KG1 (cell line): Measurements from ENCODE around the gene SLC39A11.
"Not testable (repeated sequence)": the region's sequence is repeated elsewhere in the genome, so short reads cannot be mapped to it uniquely, and the experiment has no call there.

Experiments used
- DNase-seq: peaks from one replicate; lab custom pipeline; 2025; lab: John Stamatoyannopoulos, UW

Gene SLC39A11

GRCh38 chr17:72713701-72714100 lies 378.8 kb downstream of the SLC39A11 start:
- DNase-seq = no peak

GRCh38 chr17:72711521-72712310 lies 380.8 kb downstream of the SLC39A11 start:
- no peak for DNase-seq

DNA sequence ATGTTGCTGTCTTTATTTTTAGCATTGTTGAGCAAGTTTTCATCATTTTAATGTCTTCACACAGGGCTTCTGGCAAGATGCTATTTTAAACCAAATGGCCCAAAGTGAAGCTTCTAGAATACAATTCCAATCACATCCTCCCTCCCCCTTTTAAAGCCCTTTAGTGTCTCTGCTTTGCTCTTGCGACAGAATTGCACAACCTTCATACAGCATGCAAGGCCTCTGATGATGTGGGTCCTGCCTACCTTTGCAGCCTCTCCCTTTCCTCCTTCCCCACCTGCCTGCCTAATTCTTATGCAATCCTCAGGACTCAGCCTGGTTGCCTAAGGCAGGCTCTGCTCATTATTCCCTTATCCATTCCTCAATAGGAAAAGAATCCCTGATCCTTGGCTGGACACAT lies 381.7 kb downstream of the SLC39A11 start:
- DNase-seq = no peak

DNA sequence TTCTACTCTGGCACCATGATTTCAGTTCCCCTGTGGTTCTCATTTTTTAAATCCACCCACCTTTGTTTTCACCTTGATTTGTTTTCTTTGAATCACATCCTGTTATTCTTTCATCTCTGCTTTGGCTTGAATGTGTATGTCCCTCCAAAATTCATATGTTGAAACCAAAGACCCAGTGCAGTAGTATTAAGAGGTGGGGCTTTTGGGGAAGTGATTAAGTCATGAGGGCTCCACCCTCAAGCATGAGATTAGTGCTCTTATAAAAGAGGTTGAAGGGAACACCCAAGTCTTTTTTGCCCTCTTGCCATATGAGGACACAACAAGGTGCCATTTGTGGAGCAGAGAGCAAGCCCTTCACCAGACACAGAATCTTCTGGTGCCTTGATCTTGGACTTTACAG lies 382.3 kb downstream of the SLC39A11 start:
- no peak for DNase-seq

DNA sequence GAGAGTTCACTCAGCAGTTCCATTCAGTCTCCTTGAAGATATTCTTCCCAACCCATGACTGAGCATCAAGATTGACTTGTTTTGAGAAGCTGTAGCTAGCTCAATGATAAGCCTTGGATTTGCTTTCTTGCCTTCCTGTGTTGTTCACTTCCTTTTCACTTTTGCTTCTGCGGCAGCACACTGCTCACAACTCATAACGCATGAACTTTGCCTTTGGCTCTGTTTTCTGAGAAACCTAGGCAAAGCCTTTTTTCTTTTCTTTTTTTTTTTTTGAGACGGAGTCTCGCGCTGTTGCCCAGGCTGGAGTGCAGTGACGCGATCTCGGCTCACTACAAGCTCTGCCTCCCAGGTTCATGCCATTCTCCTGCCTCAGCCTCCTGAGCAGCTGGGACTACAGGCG lies 383.8 kb downstream of the SLC39A11 start:
- not testable (repeated sequence) for DNase-seq

GRCh38 chr17:72707881-72708280 lies 384.6 kb downstream of the SLC39A11 start:
- no peak for DNase-seq

DNA sequence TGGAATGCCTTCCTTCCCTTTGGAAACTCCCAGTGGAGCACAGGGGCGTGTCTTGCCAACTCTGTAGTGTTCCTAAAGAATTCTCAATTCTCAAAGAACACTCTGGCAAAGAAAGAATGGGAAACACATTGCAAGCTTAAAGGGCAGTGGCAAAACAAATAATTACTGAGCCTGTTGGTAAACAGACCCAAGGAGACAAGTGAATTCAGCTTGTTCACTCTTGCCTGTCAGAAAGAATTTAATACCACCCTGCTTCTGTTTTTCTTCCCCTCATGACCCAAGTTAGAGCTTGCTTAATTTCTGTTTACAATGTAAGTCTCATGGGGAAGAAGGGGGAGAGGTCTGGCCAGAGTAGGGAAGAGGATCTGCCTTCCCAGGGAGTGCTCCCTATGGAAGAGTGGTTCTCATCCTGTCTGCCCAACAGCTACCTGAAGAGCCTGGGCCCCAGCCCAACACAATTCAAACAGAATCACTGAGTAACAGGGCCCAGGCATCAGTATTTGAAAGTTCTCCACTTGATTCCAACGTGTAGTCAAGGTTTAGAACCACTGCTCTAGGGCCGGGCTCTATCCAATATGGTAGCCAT lies 386.0 kb downstream of the SLC39A11 start:
- no peak for DNase-seq

- no peak for DNase-seq
Observed at GRCh38 chr17:72705905-72706395, 386.5 kb downstream of the SLC39A11 start.

DNA sequence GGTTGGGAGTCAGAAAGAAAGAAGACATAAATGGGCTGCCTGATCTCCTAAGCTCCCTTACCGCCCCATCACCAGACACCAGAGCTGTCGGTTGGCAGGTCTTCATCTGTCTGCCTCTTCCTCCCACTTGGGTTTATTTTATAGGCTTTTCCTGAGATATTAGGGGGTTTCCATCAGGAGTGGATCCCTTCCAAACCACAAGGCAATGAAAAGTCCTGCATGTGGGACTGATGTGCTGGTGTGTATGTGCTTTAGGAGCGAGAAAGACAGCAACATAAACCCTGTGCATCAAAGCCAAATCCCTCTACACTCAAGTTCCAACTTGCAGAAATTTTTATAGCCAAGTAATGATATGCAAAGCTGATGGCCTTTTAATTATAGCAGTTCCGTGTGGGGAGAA lies 389.5 kb downstream of the SLC39A11 start:
- DNase-seq = no peak

DNA sequence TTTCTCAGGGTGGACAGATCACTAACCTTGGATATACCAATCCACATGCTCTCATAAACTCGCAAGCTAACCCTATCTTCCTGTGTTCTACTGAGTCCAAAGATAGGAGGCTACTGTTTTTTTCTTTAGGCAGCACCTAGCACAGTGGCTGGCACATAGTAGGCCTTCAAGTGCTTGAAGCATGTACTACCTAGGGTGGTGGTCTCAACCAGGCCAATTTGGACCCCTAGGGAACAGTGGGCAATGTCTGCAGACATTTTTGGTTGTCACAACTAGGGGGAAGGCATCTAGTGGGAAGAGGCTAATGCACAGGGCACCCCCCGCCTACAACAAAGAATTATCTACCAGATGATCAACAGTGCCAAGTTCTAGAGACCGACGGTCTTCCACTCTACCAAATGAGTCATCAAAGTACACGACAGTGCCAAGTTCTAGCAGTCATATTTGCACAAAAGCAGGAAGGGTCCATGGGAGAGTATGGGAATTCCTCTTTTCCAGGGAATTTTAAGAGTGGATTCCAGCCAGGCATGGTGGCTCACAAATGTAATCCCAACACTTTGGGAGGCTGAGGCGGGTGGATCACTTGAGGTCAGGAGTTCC lies 390.3 kb downstream of the SLC39A11 start:
- no peak for DNase-seq

GRCh38 chr17:72700226-72700625 lies 392.3 kb downstream of the SLC39A11 start:
- no peak for DNase-seq

- DNase-seq = no peak
Observed at GRCh38 chr17:72699545-72699944, 392.9 kb downstream of the SLC39A11 start.

- DNase-seq = no peak
Observed at GRCh38 chr17:72697602-72698146, 394.8 kb downstream of the SLC39A11 start.

GRCh38 chr17:72696721-72697120 lies 395.8 kb downstream of the SLC39A11 start:
- DNase-seq = no peak

GRCh38 chr17:72696156-72696555 lies 396.3 kb downstream of the SLC39A11 start:
- DNase-seq = no peak

- DNase-seq = no peak
Observed at GRCh38 chr17:72693956-72694355, 398.5 kb downstream of the SLC39A11 start.

GRCh38 chr17:72693151-72693878 lies 399.2 kb downstream of the SLC39A11 start:
- no peak for DNase-seq

DNA sequence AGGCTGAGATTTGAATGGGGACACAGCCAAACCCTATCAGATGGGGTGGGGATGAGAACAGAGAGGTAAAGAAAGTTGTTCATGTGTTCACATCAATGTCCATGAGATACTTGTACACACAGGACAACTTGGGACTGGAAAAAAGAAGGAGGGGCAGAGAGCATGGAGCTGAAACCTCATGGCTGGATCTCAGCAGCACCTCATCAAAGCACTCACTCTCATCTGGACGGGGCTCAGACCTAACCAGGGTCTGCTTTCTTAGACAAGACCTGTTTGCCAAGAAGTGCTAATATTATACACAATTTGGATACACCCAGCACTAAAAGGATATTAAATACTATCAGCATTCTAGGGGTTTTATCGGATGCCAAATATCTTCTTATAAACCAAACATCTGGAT lies 399.8 kb downstream of the SLC39A11 start:
- DNase-seq = no peak

- no peak for DNase-seq
Observed at GRCh38 chr17:72691586-72691985, 400.9 kb downstream of the SLC39A11 start.

- no peak for DNase-seq
Observed at GRCh38 chr17:72691017-72691416, 401.5 kb downstream of the SLC39A11 start.

DNA sequence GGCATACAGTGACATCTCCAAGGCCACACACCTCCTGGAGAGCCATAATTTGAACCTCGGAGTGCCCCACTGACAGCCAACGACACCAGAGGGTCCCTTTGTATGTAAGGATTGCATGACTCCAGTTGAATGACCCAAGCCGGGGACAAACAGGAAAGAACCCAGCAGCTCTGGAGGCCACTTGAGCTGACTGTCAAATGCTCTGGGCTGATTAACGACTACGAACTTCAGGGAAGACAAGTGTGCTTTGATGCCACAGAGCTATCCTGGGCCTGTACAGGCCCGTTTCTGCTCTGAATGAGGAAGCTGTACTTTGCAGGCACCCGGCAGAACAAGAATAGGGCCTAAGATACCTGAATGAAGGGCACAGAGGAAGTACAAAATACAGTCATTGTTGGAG lies 404.6 kb downstream of the SLC39A11 start:
- no peak for DNase-seq

DNA sequence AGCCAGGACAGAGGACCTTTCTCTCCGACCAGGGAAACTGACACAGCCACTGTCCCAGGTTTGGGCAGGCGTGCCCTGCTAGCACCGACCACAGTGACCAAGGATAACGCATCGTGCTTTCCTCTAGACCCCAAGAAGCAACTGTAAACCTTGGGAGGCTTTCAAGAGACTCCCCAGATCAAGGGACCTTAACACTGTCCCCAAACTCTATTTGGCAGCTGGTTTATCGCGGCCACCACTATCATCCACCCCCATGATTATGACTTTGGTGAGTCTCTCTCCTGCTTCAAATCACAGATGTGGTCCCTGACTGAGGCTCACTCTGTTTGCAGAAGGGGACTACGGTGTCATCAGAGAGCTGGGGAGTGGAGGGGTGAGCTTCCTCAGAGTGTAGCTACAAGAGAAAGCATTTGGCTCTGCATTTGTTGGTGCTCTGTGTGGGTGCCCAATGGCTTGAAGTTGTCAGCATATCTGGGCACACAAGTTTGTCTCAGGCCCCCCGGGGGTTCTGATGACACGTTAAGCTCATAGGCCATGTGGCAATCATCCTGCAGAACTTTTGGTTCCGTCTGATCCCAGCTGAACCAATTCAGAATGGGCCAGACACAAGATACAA lies 408.0 kb downstream of the SLC39A11 start:
- no peak for DNase-seq
